H1 (cell line): Measurements from ENCODE around the gene CLTCL1. TPM values are rescaled to one million over a fixed set of nuclear protein-coding genes. Genes with fewer than 3 reads are reported as not detected.

Source experiments
- CTCF ChIA-PET: fragments of 300-600 bp; sonication (Branson Sonifier 250); formaldehyde crosslinking; loops from one replicate; lab custom pipeline; 2021; ENCODE audit not compliant: partially characterized antibody; lab: Charles Lee
- POLR2A ChIA-PET: fragments of 300-600 bp; sonication (Branson Sonifier 250); formaldehyde crosslinking; loops from one replicate; lab custom pipeline; 2021; ENCODE audit warnings: inconsistent platforms; ENCODE audit not compliant: partially characterized antibody; lab: Charles Lee
- DNase-seq, 2 experiments: peaks; one replicate each; pipeline versions ENCODE4 v3.0.0 to v3.0.0-alpha.2; 2010 to 2022; ENCODE audit warnings: low spot score in 2 of 2, low read depth in 1 of 2, mixed read lengths in 1 of 2
- FAIRE-seq: peaks from 2 replicates; lab custom pipeline; 2011; peaks lifted over from hg19 to GRCh38; lab: Jason Lieb, UNC
- H2AFZ ChIP-seq: 2 replicates; pipeline ENCODE4 v1.8.1; 2012; ENCODE audit warnings: low read length, inconsistent platforms
- H2AK5ac ChIP-seq: 2 replicates; pipeline ENCODE4 v1.6.1; 2013; ENCODE audit warnings: low read depth, low read length
- H2BK120ac ChIP-seq: replicated peaks from 2 replicates; pipeline ENCODE3; 2013; ENCODE audit warnings: low read depth, low read length, inconsistent platforms
- H2BK12ac ChIP-seq: 2 replicates; pipeline ENCODE4 v1.6.1; 2013; ENCODE audit warnings: low read depth, low read length
- H2BK15ac ChIP-seq: 2 replicates; pipeline ENCODE4 v1.6.1; 2013; ENCODE audit warnings: low read length
- H2BK20ac ChIP-seq: 2 replicates; pipeline ENCODE4 v1.6.1; 2013; ENCODE audit warnings: low read length
- H2BK5ac ChIP-seq: 2 replicates; pipeline ENCODE4 v1.6.1; 2013; ENCODE audit warnings: low read depth, low read length
- H3K14ac ChIP-seq: 2 replicates; pipeline ENCODE4 v1.6.1; 2013; ENCODE audit warnings: inconsistent platforms; ENCODE audit not compliant: insufficient read length
- H3K18ac ChIP-seq: 2 replicates; pipeline ENCODE4 v1.6.1; 2013; ENCODE audit warnings: low read length; ENCODE audit errors: extremely low read depth
- H3K23ac ChIP-seq: 2 replicates; pipeline ENCODE4 v1.6.1; 2013; ENCODE audit warnings: inconsistent platforms; ENCODE audit not compliant: insufficient read length
- H3K23me2 ChIP-seq: 2 replicates; pipeline ENCODE4 v1.6.1; 2013; ENCODE audit warnings: low read depth, low read length
- H3K27ac ChIP-seq: 2 replicates; pipeline ENCODE4 v1.6.1; 2011; ENCODE audit warnings: low read depth, low read length, inconsistent platforms
- H3K27me3 ChIP-seq, 4 experiments: replicated peaks in 1 of 4; 1 replicate in 1 of 4; 2 replicates in 3 of 4; pipeline versions ENCODE4 v1.6.1 to v1.8.1; 2011 to 2013; ENCODE audit warnings: low read length in 3 of 4, mild to moderate bottlenecking in 3 of 4, inconsistent platforms in 2 of 4, mixed read lengths in 2 of 4, moderate library complexity in 1 of 4; ENCODE audit not compliant: control insufficient read depth in 3 of 4, insufficient read depth in 3 of 4; ENCODE audit errors: extremely low read depth in 1 of 4
- H3K36me3 ChIP-seq, 4 experiments: 2 replicates each; pipeline versions ENCODE4 v1.6.1 to v1.8.1; 2011 to 2013; ENCODE audit warnings: mild to moderate bottlenecking in 4 of 4, low read length in 3 of 4, moderate library complexity in 2 of 4, control low read depth in 1 of 4, inconsistent platforms in 1 of 4; ENCODE audit not compliant: insufficient read depth in 4 of 4, control insufficient read depth in 2 of 4
- H3K4ac ChIP-seq: replicated peaks from 2 replicates; pipeline ENCODE3; 2013; ENCODE audit warnings: low read length, low read depth, mixed read lengths, inconsistent platforms; ENCODE audit not compliant: insufficient read length
- H3K4me1 ChIP-seq, 4 experiments: replicated peaks in 1 of 4; 1 replicate in 1 of 4; 2 replicates in 3 of 4; pipeline versions ENCODE4 v1.6.1 to v1.8.1; 2011 to 2013; ENCODE audit warnings: low read length in 3 of 4, inconsistent platforms in 2 of 4, mixed read lengths in 1 of 4; ENCODE audit not compliant: insufficient read depth in 4 of 4, control insufficient read depth in 3 of 4
- H3K4me2 ChIP-seq, 2 experiments: 2 replicates each; pipeline versions ENCODE4 v1.6.1 to v1.8.1; 2011 to 2013; ENCODE audit warnings: low read depth in 2 of 2, low read length in 2 of 2, control low read depth in 1 of 2, inconsistent platforms in 1 of 2, mild to moderate bottlenecking in 1 of 2; ENCODE audit not compliant: insufficient read depth in 1 of 2
- H3K4me3 ChIP-seq, 4 experiments: fragments of 200-600, 300-600 bp in 1 of 4; sonication (generic), shearing (Covaris generic), sonication (Bioruptor Twin) in 1 of 4; 2 replicates each; pipeline versions ENCODE4 v1.5.1 to v1.8.1; 2011 to 2016; ENCODE audit warnings: low read length in 4 of 4, low read depth in 3 of 4, control low read depth in 2 of 4, inconsistent platforms in 2 of 4, mild to moderate bottlenecking in 2 of 4, mixed read lengths in 1 of 4, moderate library complexity in 1 of 4; ENCODE audit not compliant: insufficient read depth in 2 of 4; ENCODE audit errors: extremely low read depth in 1 of 4
- H3K56ac ChIP-seq: replicated peaks from 2 replicates; pipeline ENCODE3; 2013; ENCODE audit warnings: low read depth, mild to moderate bottlenecking, mixed read lengths, low read length, inconsistent platforms; ENCODE audit not compliant: insufficient read length
- H3K79me1 ChIP-seq: 2 replicates; pipeline ENCODE4 v1.6.1; 2013; ENCODE audit warnings: low read depth, low read length, control low read depth
- H3K79me2 ChIP-seq, 2 experiments: 2 replicates each; pipeline versions ENCODE4 v1.6.1 to v1.8.1; 2012 to 2013; ENCODE audit warnings: low read length in 2 of 2, mild to moderate bottlenecking in 2 of 2, inconsistent platforms in 1 of 2; ENCODE audit not compliant: insufficient read depth in 2 of 2, control insufficient read depth in 1 of 2
- H3K9ac ChIP-seq, 4 experiments: replicated peaks in 1 of 4; 1 replicate in 1 of 4; 2 replicates in 3 of 4; pipeline versions ENCODE4 v1.6.1 to v1.8.1; 2011 to 2013; ENCODE audit warnings: low read depth in 3 of 4, low read length in 3 of 4, control low read depth in 2 of 4, mild to moderate bottlenecking in 2 of 4, moderate library complexity in 2 of 4, inconsistent platforms in 1 of 4; ENCODE audit errors: extremely low read depth in 1 of 4
- H3K9me3 ChIP-seq, 2 experiments: 2 replicates each; pipeline versions ENCODE4 v1.6.1 to v1.8.1; 2012 to 2013; ENCODE audit warnings: mild to moderate bottlenecking in 2 of 2, moderate library complexity in 2 of 2, control low read depth in 1 of 2, inconsistent platforms in 1 of 2, low read depth in 1 of 2, low read length in 1 of 2, mixed read lengths in 1 of 2; ENCODE audit not compliant: insufficient read depth in 2 of 2
- H4K20me1 ChIP-seq, 2 experiments: replicated peaks in 1 of 2; 2 replicates each; pipeline versions ENCODE3 to v1.8.1; 2011 to 2013; ENCODE audit warnings: inconsistent platforms in 2 of 2, low read length in 2 of 2, mild to moderate bottlenecking in 1 of 2; ENCODE audit not compliant: insufficient read depth in 2 of 2, control insufficient read depth in 1 of 2
- H4K5ac ChIP-seq: 2 replicates; pipeline ENCODE4 v1.6.1; 2013; ENCODE audit warnings: low read length, low read depth, mixed read lengths, inconsistent platforms; ENCODE audit not compliant: insufficient read length
- H4K8ac ChIP-seq: 2 replicates; pipeline ENCODE4 v1.8.0; 2013; ENCODE audit warnings: mild to moderate bottlenecking, moderate library complexity, low read length, inconsistent platforms; ENCODE audit not compliant: insufficient read depth; ENCODE audit errors: extremely low read depth
- H4K91ac ChIP-seq: replicated peaks from 2 replicates; pipeline ENCODE3; 2013; ENCODE audit warnings: low read length, mixed read lengths, inconsistent platforms; ENCODE audit not compliant: insufficient read length
- CHD1 ChIP-seq: IDR thresholded peaks from 2 replicates; pipeline ENCODE4 v1.6.1; 2012; ENCODE audit warnings: low read depth, low read length, improper control_type of control experiment
- NRF1 ChIP-seq: IDR thresholded peaks from 2 replicates; pipeline ENCODE4 v1.6.1; 2011; ENCODE audit warnings: mild to moderate bottlenecking, low read depth, low read length, improper control_type of control experiment
- POU5F1 ChIP-seq: IDR thresholded peaks from 2 replicates; pipeline ENCODE4 v1.6.1; 2011; ENCODE audit warnings: low read depth, mild to moderate bottlenecking, low read length, moderate library complexity
- RAD21 ChIP-seq, 2 experiments: IDR thresholded peaks in 1 of 2; conservative IDR thresholded peaks in 1 of 2; 2 replicates each; pipeline ENCODE4 v1.6.1; 2011; ENCODE audit warnings: low read depth in 2 of 2, low read length in 2 of 2, improper control_type of control experiment in 1 of 2, inconsistent platforms in 1 of 2, mild to moderate bottlenecking in 1 of 2, moderate library complexity in 1 of 2
- RBBP5 ChIP-seq: IDR thresholded peaks from 2 replicates; pipeline ENCODE4 v1.7.1; 2012; ENCODE audit warnings: low read depth, mild to moderate bottlenecking, inconsistent platforms, low read length, moderate library complexity, borderline replicate concordance
- RNF2 ChIP-seq: fragments of 200-900, 300-1000 bp; sonication (generic); IDR thresholded peaks from 2 replicates; pipeline ENCODE4 v1.7.1; 2016; ENCODE audit warnings: borderline replicate concordance, low read depth, mild to moderate bottlenecking, antibody characterized with exemption, low read length; ENCODE audit not compliant: poor library complexity, severe bottlenecking; ENCODE audit errors: missing control alignments
- SIN3A ChIP-seq, 2 experiments: IDR thresholded peaks in 1 of 2; conservative IDR thresholded peaks in 1 of 2; 2 replicates each; pipeline ENCODE4 v1.6.1; 2011 to 2012; ENCODE audit warnings: low read length in 2 of 2, improper control_type of control experiment in 1 of 2, low read depth in 1 of 2, mild to moderate bottlenecking in 1 of 2
- SRF ChIP-seq: IDR thresholded peaks from 2 replicates; pipeline ENCODE4 v1.6.1; 2011; ENCODE audit warnings: mild to moderate bottlenecking, low read depth, low read length, moderate library complexity
- SUZ12 ChIP-seq: fragments of 200-600 bp; sonication (generic); IDR thresholded peaks from 2 replicates; pipeline ENCODE4 v1.6.1; 2012; ENCODE audit warnings: mild to moderate bottlenecking, inconsistent platforms, low read length, moderate library complexity, mixed read lengths
- TAF7 ChIP-seq: optimal IDR thresholded peaks from 2 replicates; pipeline ENCODE3; 2011; ENCODE audit warnings: low read depth, mild to moderate bottlenecking, inconsistent platforms, low read length, moderate library complexity, borderline replicate concordance
- TBP ChIP-seq: IDR thresholded peaks from 2 replicates; pipeline ENCODE4 v1.6.1; 2011; ENCODE audit warnings: low read depth, low read length, improper control_type of control experiment
- WGBS, 2 experiments: shearing (Covaris generic) in 1 of 2; methylation state at CpG; one replicate each; pipeline versions ENCODE4 v1.1.6 to v1.1.7; 2013 to 2015; ENCODE audit warnings: low lambda C conversion rate in 2 of 2, mixed read lengths in 2 of 2, inconsistent platforms in 1 of 2, low coverage in 1 of 2, missing lambda C conversion rate in 1 of 2; ENCODE audit not compliant: insufficient replicate concordance in 2 of 2, insufficient coverage in 1 of 2, insufficient read length in 1 of 2; ENCODE audit errors: extremely low coverage in 1 of 2, missing lambda C conversion rate in 1 of 2; 5-methylcytosine and 5-hydroxymethylcytosine counted together
- polyA plus RNA-seq, 7 experiments: library from polyadenylated mRNA; depleted of rRNA in 3 of 7; stranded (reverse) in 5 of 7; unstranded in 2 of 7; fragments of >200 nt in 5 of 7; fragments of 200-250 nt in 2 of 7; gene quantifications; 1 replicate in 5 of 7; 2 replicates in 1 of 7; 4 replicates in 1 of 7; pipeline versions ENCODE4 v1.2.1 to v1.2.3, GENCODE V29; 2011 to 2013; ENCODE audit warnings: missing spikeins in 2 of 7, mixed read lengths in 2 of 7
- total RNA-seq: library from RNA; stranded (reverse); fragmentation: NEBNext Ultra II Directional; extraction: Animal tissue kit (Norgen Biotek cat#: 25700); gene quantifications from 2 replicates; pipeline ENCODE4 v1.2.1, GENCODE V29; 2021
- TF ChIP-seq, protein P1 (sequence below): IDR thresholded peaks from 2 replicates; pipeline ENCODE4 v1.6.1; 2011; ENCODE audit warnings: low read length, improper control_type of control experiment

CLTCL1 gene
- total and polyA plus RNA-seq, 2 of the 8 experiments (the other 6 are each of a cell fraction or from before 2014, with no cell fraction given) = 12.4 to 17.0 TPM

DNA sequence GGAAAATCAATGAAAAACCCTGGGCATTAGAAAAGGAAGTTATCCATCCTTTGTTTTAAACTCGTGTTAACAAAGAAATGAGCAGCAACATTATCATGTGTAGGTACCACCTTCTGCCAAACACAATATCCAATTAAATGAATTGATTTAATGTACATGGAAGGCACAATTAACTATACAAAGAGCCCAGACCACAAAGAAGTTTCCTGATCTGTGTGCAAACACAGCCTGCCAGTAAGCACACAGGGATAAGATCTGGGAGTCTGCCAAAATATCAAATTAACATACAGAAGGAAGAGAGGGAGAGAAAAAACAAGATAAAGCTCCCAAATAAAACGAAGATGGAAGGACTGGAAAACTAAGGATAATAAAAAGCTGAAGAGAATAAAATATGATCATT is 58.9 kb downstream of the CLTCL1 start:
- Histone ChIP-seq H3K27ac (no peak overlapping the region), H2BK120ac (no peak overlapping the region), H4K8ac (no peak overlapping the region), H3K14ac (no peak overlapping the region), H3K79me1 (no peaks in the 10 kb centered on the region), H3K4me1 (no peaks in the 10 kb centered on the region), H3K4me3 (no peak overlapping the region), H3K23ac (no peak overlapping the region), H3K36me3 (peaks cover 0 to 39% (median 14%) of the 10 kb centered on the region in 4 experiments; a peak in 7 of 8 replicates), H4K20me1 (no peaks in the 10 kb centered on the region), H2AK5ac (no peak overlapping the region), H2BK12ac (no peak overlapping the region), H2BK15ac (no peak overlapping the region), H2BK20ac (no peak overlapping the region), H3K9ac (no peak overlapping the region; a peak in 1 of 7 replicates), H3K4me2 (no peak overlapping the region), H3K79me2 (no peaks in the 10 kb centered on the region), H2AFZ (no peak overlapping the region), H4K5ac (no peak overlapping the region), H3K4ac (no peak overlapping the region), H3K27me3 (no peaks in the 10 kb centered on the region), H3K18ac (no peak overlapping the region), H3K56ac (no peak overlapping the region), H4K91ac (no peak overlapping the region), H3K23me2 (no peaks in the 10 kb centered on the region), H3K9me3 (no peaks in the 10 kb centered on the region), H2BK5ac (no peak overlapping the region)
- DNase-seq (no peak), FAIRE-seq (no peak)
- CTCF ChIA-PET = no interaction called here
- POLR2A ChIA-PET = interaction anchor here (1.0 kb wide), 1 partner anchor 9 kb away, joined by 3 read pairs; no protein-coding TSS in a partner anchor
- 82% methylated on average over 2 of the region's 2 CpGs; no CpG with 5 or more reads in 1 of the 2 experiments for WGBS, 2 experiments
- TF ChIP-seq TBP = no peak
- TF ChIP-seq POU5F1 = no peak
- no peak for TF ChIP-seq SRF
- TF ChIP-seq NRF1 = no peak
- no peak for TF ChIP-seq SUZ12
- TF ChIP-seq TAF7 = no peak
- TF ChIP-seq RAD21 (IDR thresholded peaks at IDR 0.05 in 1 of 2, conservative IDR thresholded peaks at IDR 0.05 in 1 of 2; ENCODE audit: low read depth in 2 of 2, low read length in 2 of 2) = no peak
- TF ChIP-seq SIN3A (conservative IDR thresholded peaks at IDR 0.05 in 1 of 2, IDR thresholded peaks at IDR 0.05 in 1 of 2; ENCODE audit: low read depth in 1 of 2, low read length in 2 of 2) = no peak
- TF ChIP-seq CHD1 = no peak
- TF ChIP-seq RNF2 = no peak
- TF ChIP-seq RBBP5 = no peak
- TF ChIP-seq, protein P1, sequence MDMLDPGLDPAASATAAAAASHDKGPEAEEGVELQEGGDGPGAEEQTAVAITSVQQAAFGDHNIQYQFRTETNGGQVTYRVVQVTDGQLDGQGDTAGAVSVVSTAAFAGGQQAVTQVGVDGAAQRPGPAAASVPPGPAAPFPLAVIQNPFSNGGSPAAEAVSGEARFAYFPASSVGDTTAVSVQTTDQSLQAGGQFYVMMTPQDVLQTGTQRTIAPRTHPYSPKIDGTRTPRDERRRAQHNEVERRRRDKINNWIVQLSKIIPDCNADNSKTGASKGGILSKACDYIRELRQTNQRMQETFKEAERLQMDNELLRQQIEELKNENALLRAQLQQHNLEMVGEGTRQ = no peak
